K562 (cell line): ENCODE results near the gene SLC2A4. TPM values are rescaled to one million over a fixed set of nuclear protein-coding genes. Genes with fewer than 3 reads are reported as not detected.

ENCODE experiments used
- ADNP ChIP-seq: fragments of 200-800 bp; sonication (Bioruptor generic); IDR thresholded peaks from 2 replicates; pipeline ENCODE4 v1.6.1; 2016; ENCODE audit warnings: missing genetic modification characterization, missing compliant biosample characterization
- ASH1L ChIP-seq: fragments of 450-650 bp; IDR thresholded peaks from 2 replicates; pipeline ENCODE4 v1.6.1; 2018; ENCODE audit warnings: borderline replicate concordance, mild to moderate bottlenecking, low read depth; ENCODE audit not compliant: partially characterized antibody
- CBX8 ChIP-seq: fragments of 200-600 bp; sonication (generic); IDR thresholded peaks from 2 replicates; pipeline ENCODE4 v1.6.1; 2012; ENCODE audit warnings: borderline replicate concordance, mixed run types, low read depth, mild to moderate bottlenecking, moderate library complexity, mixed read lengths, low read length, control low read depth, inconsistent platforms; ENCODE audit not compliant: poor library complexity, severe bottlenecking; ENCODE audit errors: extremely low read depth
- HSF4 ChIP-seq: fragments of 250-450 bp; sonication (Bioruptor Pico); IDR thresholded peaks from 2 replicates; pipeline ENCODE4 v2.1.2; 2022; ENCODE audit warnings: mild to moderate bottlenecking, moderate library complexity, borderline replicate concordance
- MYNN ChIP-seq, 2 experiments: sonication (generic); formaldehyde crosslinking in 1 of 2; IDR thresholded peaks; 2 replicates each; pipeline versions ENCODE4 v1.5.0 to v1.6.1; 2016 to 2020; ENCODE audit warnings: antibody characterized with exemption in 1 of 2, missing genetic modification reagents in 1 of 2
- NR1H2 ChIP-seq: sonication (generic); formaldehyde crosslinking; IDR thresholded peaks from 2 replicates; pipeline ENCODE4 v1.4.0; 2020; ENCODE audit warnings: mild to moderate bottlenecking, missing genetic modification reagents
- SMAD4 ChIP-seq: fragments of 250-450 bp; sonication (Bioruptor Pico); conservative IDR thresholded peaks from 2 replicates; pipeline ENCODE4 v1.8.0; 2021; ENCODE audit warnings: inconsistent platforms, mild to moderate bottlenecking, moderate library complexity
- SP2 ChIP-seq: IDR thresholded peaks from 2 replicates; pipeline ENCODE4 v1.6.1; 2011; ENCODE audit warnings: mild to moderate bottlenecking, low read depth, low read length, moderate library complexity; ENCODE audit not compliant: poor library complexity, severe bottlenecking; ENCODE audit errors: extremely low read depth
- TAL1 ChIP-seq: fragments of 450-650 bp; IDR thresholded peaks from 2 replicates; pipeline ENCODE4 v1.6.1; 2016; ENCODE audit warnings: mild to moderate bottlenecking
- ZNF12 ChIP-seq: sonication (generic); formaldehyde crosslinking; IDR thresholded peaks from 2 replicates; pipeline ENCODE4 v1.4.0; 2020; ENCODE audit warnings: mild to moderate bottlenecking, missing genetic modification reagents
- ZNF124 ChIP-seq: sonication (generic); formaldehyde crosslinking; IDR thresholded peaks from 2 replicates; pipeline ENCODE4 v1.8.1; 2022; ENCODE audit warnings: missing genetic modification reagents
- ZNF707 ChIP-seq: fragments of 250-450 bp; sonication (Bioruptor Pico); conservative IDR thresholded peaks from 2 replicates; pipeline ENCODE4 v1.8.0; 2022; ENCODE audit warnings: inconsistent platforms, mild to moderate bottlenecking, moderate library complexity
- ZSCAN32 ChIP-seq: fragments of 450-650 bp; formaldehyde crosslinking; IDR thresholded peaks from 2 replicates; pipeline ENCODE4 v1.4.0; 2020; ENCODE audit warnings: mild to moderate bottlenecking, moderate library complexity
- polyA plus RNA-seq, 8 experiments: library from polyadenylated mRNA; depleted of rRNA in 4 of 8; stranded (reverse) in 5 of 8; unstranded in 3 of 8; fragments of >200 nt; fragmentation: Nextera tagmentation in 2 of 8; fragmentation: Illumina TruSeq in 1 of 8; extraction: Ambion mirVana in 2 of 8; extraction: Trizol in 1 of 8; gene quantifications; 2 replicates each; pipeline versions ENCODE4 v1.2.1 to v1.2.3, GENCODE V29; 2011 to 2014; ENCODE audit warnings: inconsistent platforms in 1 of 8, missing spikeins in 1 of 8
- total RNA-seq, 7 experiments: library from RNA; depleted of rRNA in 6 of 7; stranded (reverse); fragments of >200 nt in 6 of 7; fragmentation: Illumina TruSeq in 2 of 7; extraction: Trizol in 2 of 7; gene quantifications; 2 replicates each; pipeline versions ENCODE4 v1.2.1 to v1.2.3, GENCODE V29; 2011 to 2021; ENCODE audit warnings: low replicate concordance in 1 of 7
- TF ChIP-seq, protein P1 (sequence below): fragments of 250-450 bp; sonication (Bioruptor Pico); IDR thresholded peaks from 2 replicates; pipeline ENCODE4 v1.4.0; 2020; ENCODE audit warnings: mild to moderate bottlenecking, moderate library complexity, borderline replicate concordance
- TF ChIP-seq, protein P2 (sequence below): sonication (generic); formaldehyde crosslinking; IDR thresholded peaks from 2 replicates; pipeline ENCODE4 v1.8.1; 2023; ENCODE audit warnings: mild to moderate bottlenecking, missing genetic modification reagents
- TF ChIP-seq, protein P3 (sequence below): fragments of 450-650 bp; formaldehyde crosslinking; IDR thresholded peaks from 2 replicates; pipeline ENCODE4 v1.4.0; 2020; ENCODE audit warnings: mild to moderate bottlenecking, moderate library complexity
- TF ChIP-seq, protein P4 (sequence below): fragments of 250-450 bp; sonication (Bioruptor Pico); IDR thresholded peaks from 2 replicates; pipeline ENCODE4 v1.4.0; 2020; ENCODE audit warnings: borderline replicate concordance
- TF ChIP-seq, protein P5 (sequence below): fragments of 450-650 bp; conservative IDR thresholded peaks from 2 replicates; pipeline ENCODE4 v1.6.1; 2016; ENCODE audit warnings: missing genetic modification characterization, low read depth, mild to moderate bottlenecking, control low read depth, missing compliant biosample characterization

Gene SLC2A4
- total and polyA plus RNA-seq, 9 of the 15 experiments (the other 6 are each of a cell fraction or from before 2014, with no cell fraction given), result 0.74 to 3.5 (median 1.6) TPM

DNA sequence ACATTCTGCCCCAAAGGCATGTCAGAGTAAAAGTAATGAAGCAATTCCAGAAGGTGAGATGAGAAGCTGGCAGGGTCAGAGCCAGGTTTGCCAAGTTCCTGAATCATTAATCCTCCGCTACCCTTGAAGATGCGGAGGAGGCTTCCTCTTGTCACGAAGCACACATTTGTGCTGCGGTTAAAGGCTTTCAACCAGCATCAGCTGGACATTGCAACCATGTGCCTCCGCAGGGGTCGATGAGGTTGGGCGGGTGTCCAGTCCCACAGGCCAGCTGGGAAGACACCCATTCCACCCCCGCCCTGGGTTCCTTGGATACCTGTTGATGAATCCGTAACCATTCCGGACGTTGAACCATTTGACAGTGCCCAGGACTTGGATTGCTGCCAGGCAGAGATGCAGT is 11.6 kb downstream of the SLC2A4 start (continued):
- TF ChIP-seq, protein P1, sequence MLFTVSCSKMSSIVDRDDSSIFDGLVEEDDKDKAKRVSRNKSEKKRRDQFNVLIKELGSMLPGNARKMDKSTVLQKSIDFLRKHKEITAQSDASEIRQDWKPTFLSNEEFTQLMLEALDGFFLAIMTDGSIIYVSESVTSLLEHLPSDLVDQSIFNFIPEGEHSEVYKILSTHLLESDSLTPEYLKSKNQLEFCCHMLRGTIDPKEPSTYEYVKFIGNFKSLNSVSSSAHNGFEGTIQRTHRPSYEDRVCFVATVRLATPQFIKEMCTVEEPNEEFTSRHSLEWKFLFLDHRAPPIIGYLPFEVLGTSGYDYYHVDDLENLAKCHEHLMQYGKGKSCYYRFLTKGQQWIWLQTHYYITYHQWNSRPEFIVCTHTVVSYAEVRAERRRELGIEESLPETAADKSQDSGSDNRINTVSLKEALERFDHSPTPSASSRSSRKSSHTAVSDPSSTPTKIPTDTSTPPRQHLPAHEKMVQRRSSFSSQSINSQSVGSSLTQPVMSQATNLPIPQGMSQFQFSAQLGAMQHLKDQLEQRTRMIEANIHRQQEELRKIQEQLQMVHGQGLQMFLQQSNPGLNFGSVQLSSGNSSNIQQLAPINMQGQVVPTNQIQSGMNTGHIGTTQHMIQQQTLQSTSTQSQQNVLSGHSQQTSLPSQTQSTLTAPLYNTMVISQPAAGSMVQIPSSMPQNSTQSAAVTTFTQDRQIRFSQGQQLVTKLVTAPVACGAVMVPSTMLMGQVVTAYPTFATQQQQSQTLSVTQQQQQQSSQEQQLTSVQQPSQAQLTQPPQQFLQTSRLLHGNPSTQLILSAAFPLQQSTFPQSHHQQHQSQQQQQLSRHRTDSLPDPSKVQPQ (CRISPR knock-in tag), result no peak
- TF ChIP-seq, protein P2, sequence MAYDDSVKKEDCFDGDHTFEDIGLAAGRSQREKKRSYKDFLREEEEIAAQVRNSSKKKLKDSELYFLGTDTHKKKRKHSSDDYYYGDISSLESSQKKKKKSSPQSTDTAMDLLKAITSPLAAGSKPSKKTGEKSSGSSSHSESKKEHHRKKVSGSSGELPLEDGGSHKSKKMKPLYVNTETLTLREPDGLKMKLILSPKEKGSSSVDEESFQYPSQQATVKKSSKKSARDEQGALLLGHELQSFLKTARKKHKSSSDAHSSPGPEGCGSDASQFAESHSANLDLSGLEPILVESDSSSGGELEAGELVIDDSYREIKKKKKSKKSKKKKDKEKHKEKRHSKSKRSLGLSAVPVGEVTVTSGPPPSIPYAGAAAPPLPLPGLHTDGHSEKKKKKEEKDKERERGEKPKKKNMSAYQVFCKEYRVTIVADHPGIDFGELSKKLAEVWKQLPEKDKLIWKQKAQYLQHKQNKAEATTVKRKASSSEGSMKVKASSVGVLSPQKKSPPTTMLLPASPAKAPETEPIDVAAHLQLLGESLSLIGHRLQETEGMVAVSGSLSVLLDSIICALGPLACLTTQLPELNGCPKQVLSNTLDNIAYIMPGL, result no peak
- TF ChIP-seq, protein P3, sequence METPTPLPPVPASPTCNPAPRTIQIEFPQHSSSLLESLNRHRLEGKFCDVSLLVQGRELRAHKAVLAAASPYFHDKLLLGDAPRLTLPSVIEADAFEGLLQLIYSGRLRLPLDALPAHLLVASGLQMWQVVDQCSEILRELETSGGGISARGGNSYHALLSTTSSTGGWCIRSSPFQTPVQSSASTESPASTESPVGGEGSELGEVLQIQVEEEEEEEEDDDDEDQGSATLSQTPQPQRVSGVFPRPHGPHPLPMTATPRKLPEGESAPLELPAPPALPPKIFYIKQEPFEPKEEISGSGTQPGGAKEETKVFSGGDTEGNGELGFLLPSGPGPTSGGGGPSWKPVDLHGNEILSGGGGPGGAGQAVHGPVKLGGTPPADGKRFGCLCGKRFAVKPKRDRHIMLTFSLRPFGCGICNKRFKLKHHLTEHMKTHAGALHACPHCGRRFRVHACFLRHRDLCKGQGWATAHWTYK (CRISPR knock-in tag), result no peak
- TF ChIP-seq ZSCAN32 (CRISPR knock-in tag) (no peak), SMAD4 (CRISPR knock-in tag) (no peak), ASH1L (no peak), MYNN (IDR thresholded peaks at IDR 0.05) (peak; percentile 37; the same call in 1 of the 2 replicates), MYNN (CRISPR knock-in tag; IDR thresholded peaks at IDR 0.05) (no peak), ZNF124 (CRISPR knock-in tag) (no peak), TAL1 (peak; percentile 5; the same call in 1 of the 2 replicates), HSF4 (CRISPR knock-in tag) (no peak), ZNF707 (CRISPR knock-in tag) (no peak), ZNF12 (CRISPR knock-in tag) (no peak), NR1H2 (CRISPR knock-in tag) (no peak), ADNP (no peak), SP2 (no peak), CBX8 (no peak)
- TF ChIP-seq, protein P4, sequence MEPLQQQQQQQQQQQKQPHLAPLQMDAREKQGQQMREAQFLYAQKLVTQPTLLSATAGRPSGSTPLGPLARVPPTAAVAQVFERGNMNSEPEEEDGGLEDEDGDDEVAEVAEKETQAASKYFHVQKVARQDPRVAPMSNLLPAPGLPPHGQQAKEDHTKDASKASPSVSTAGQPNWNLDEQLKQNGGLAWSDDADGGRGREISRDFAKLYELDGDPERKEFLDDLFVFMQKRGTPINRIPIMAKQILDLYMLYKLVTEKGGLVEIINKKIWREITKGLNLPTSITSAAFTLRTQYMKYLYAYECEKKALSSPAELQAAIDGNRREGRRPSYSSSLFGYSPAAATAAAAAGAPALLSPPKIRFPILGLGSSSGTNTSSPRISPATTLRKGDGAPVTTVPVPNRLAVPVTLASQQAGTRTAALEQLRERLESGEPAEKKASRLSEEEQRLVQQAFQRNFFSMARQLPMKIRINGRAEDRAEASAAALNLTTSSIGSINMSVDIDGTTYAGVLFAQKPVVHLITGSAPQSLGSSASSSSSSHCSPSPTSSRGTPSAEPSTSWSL (CRISPR knock-in tag), result no peak
- TF ChIP-seq, protein P5, sequence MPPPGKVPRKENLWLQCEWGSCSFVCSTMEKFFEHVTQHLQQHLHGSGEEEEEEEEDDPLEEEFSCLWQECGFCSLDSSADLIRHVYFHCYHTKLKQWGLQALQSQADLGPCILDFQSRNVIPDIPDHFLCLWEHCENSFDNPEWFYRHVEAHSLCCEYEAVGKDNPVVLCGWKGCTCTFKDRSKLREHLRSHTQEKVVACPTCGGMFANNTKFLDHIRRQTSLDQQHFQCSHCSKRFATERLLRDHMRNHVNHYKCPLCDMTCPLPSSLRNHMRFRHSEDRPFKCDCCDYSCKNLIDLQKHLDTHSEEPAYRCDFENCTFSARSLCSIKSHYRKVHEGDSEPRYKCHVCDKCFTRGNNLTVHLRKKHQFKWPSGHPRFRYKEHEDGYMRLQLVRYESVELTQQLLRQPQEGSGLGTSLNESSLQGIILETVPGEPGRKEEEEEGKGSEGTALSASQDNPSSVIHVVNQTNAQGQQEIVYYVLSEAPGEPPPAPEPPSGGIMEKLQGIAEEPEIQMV (tag), result no peak
